CD4-positive, alpha-beta T cell (primary cell): Measurements from ENCODE around the gene FLCN. TPM values are rescaled to one million over a fixed set of nuclear protein-coding genes. Genes with fewer than 3 reads are reported as not detected.

Experiments used
- ATAC-seq: fragments of 200-7000 bp; cut with Tn5 transposase; one replicate; pipeline ENCODE4 v1.10.0; 2022; ENCODE audit warnings: mild to moderate bottlenecking; ENCODE audit not compliant: poor library complexity
- CTCF ChIA-PET: fragments of 350-600 bp; sonication (Branson Sonifier 250); formaldehyde crosslinking; loops from one replicate; lab custom pipeline; 2021; ENCODE audit warnings: antibody characterized with exemption, inconsistent platforms; lab: Charles Lee
- POLR2A ChIA-PET: fragments of 350-600 bp; sonication (Branson Sonifier 250); formaldehyde crosslinking; loops from one replicate; lab custom pipeline; 2021; ENCODE audit warnings: antibody characterized with exemption, inconsistent platforms; lab: Charles Lee
- DNase-seq, 14 experiments: peaks; one replicate each; pipeline ENCODE4 v3.0.0-alpha.2; 2013 to 2020; ENCODE audit warnings: mixed read lengths in 2 of 14
- H3K27ac ChIP-seq, 2 donors: one replicate each; pipeline versions ENCODE4 v1.5.1 to v1.7.0; 2013; ENCODE audit warnings: low read length in 2 of 2, low read depth in 1 of 2, mild to moderate bottlenecking in 1 of 2
- H3K27me3 ChIP-seq, 2 experiments: 1 replicate in 1 of 2; 2 replicates in 1 of 2; pipeline versions ENCODE4 v1.6.1 to v1.7.0; 2013; ENCODE audit warnings: low read length in 2 of 2, control low read depth in 1 of 2, mild to moderate bottlenecking in 1 of 2, moderate library complexity in 1 of 2; ENCODE audit not compliant: insufficient read depth in 2 of 2, control insufficient read depth in 1 of 2
- H3K36me3 ChIP-seq: one replicate; pipeline ENCODE4 v1.6.1; 2013; ENCODE audit warnings: low read length, control low read depth; ENCODE audit not compliant: insufficient read depth
- H3K4me1 ChIP-seq: one replicate; pipeline ENCODE4 v1.6.1; 2013; ENCODE audit warnings: low read length, control low read depth; ENCODE audit not compliant: insufficient read depth
- H3K4me3 ChIP-seq: one replicate; pipeline ENCODE4 v1.5.1; 2013; ENCODE audit warnings: mild to moderate bottlenecking, low read length, moderate library complexity
- H3K9me3 ChIP-seq, 2 experiments: 1 replicate in 1 of 2; 2 replicates in 1 of 2; pipeline versions ENCODE4 v1.6.1 to v1.7.0; 2013; ENCODE audit warnings: low read length in 2 of 2, mild to moderate bottlenecking in 2 of 2, control low read depth in 1 of 2, moderate library complexity in 1 of 2; ENCODE audit not compliant: control insufficient read depth in 1 of 2, insufficient read depth in 1 of 2
- H3K27ac Mint-ChIP-seq: one replicate; pipeline ENCODE4 v1.8.0; 2020; ENCODE audit warnings: mixed read lengths
- H3K27me3 Mint-ChIP-seq: one replicate; pipeline ENCODE4 v1.8.0; 2021; ENCODE audit warnings: mixed read lengths
- H3K36me3 Mint-ChIP-seq: one replicate; pipeline ENCODE4 v1.8.0; 2021; ENCODE audit warnings: low read depth, mixed read lengths
- H3K4me1 Mint-ChIP-seq: one replicate; pipeline ENCODE4 v1.8.0; 2021; ENCODE audit warnings: low read depth, mixed read lengths
- H3K4me3 Mint-ChIP-seq: one replicate; pipeline ENCODE4 v1.8.0; 2020; ENCODE audit warnings: mild to moderate bottlenecking, mixed read lengths
- H3K9me3 Mint-ChIP-seq: one replicate; pipeline ENCODE4 v1.8.0; 2020; ENCODE audit warnings: mixed read lengths
- CTCF ChIP-seq: fragments of 200-600 bp; IDR thresholded peaks from one replicate; pipeline ENCODE4 v1.8.0; 2022; ENCODE audit warnings: antibody characterized with exemption, mild to moderate bottlenecking
- intact Hi-C, 2 experiments: fragments of 100-400 bp; cut with DNase I in 1 of 2; cut with micrococcal nuclease in 1 of 2; formaldehyde crosslinking; loops; one replicate each; pipeline versions ENCODE4 v1.15.1 to v1.9.0; 2023 to 2025; cut with DNase I, micrococcal nuclease
- total RNA-seq, 174 experiments: library from RNA in 2 of 174; stranded (reverse) in 2 of 174; gene quantifications; one replicate each; pipeline ENCODE4 v1.2.3 and lab custom pipeline; 2021 to 2026

FLCN gene
- total RNA-seq, 2 experiments from 2014 or later, result 12.1 to 15.9 TPM

- Histone ChIP-seq H3K4me3 (no peak overlapping the region), H3K27me3 (no peaks in the 10 kb centered on the region), H3K9me3 (no peaks in the 10 kb centered on the region), H3K4me1 (peaks cover 10% of the 10 kb centered on the region), H3K36me3 (peaks cover 10% of the 10 kb centered on the region), H3K27ac (no peak overlapping the region)
- Mint-ChIP-seq H3K4me3 (no peak overlapping the region), H3K9me3 (no peaks in the 10 kb centered on the region), H3K27ac (no peak overlapping the region), H3K4me1 (peaks cover 11% of the 10 kb centered on the region), H3K27me3 (no peaks in the 10 kb centered on the region), H3K36me3 (peaks cover 12% of the 10 kb centered on the region)
- intact Hi-C loops, result loop anchor here in 1 of 2 experiments (10.0 kb wide), 1 partner anchor 237 kb away; no protein-coding TSS in a partner anchor
- ATAC-seq, result no peak
- peak in 1 of 14 experiments; percentile 6 for DNase-seq
- CTCF ChIA-PET, result no interaction called here
- no peak for TF ChIP-seq CTCF
- POLR2A ChIA-PET, result no interaction called here
These were observed 4.7 kb upstream of the FLCN start for GRCh38 chr17:17241656-17242055.

DNA sequence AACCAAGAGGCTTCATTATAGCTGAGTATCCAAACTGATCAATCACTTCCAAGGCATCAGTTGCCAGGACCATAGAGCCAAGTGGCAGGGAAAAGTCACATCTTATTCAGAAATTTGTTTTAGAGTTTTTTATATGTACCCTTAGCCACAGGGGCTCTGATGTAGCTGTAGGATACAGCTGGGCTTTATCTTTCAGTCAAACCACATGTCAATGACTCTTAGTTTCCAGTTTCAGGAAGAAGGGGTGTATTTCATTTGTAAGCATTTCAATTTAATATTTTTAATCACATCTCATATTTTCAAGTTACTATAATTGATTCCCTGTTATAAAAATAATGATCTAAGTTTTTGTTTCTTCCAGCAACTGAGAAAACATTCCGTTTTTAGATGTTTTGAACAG, 2.9 kb upstream of the FLCN start:
- CTCF ChIA-PET, result no interaction called here

DNA sequence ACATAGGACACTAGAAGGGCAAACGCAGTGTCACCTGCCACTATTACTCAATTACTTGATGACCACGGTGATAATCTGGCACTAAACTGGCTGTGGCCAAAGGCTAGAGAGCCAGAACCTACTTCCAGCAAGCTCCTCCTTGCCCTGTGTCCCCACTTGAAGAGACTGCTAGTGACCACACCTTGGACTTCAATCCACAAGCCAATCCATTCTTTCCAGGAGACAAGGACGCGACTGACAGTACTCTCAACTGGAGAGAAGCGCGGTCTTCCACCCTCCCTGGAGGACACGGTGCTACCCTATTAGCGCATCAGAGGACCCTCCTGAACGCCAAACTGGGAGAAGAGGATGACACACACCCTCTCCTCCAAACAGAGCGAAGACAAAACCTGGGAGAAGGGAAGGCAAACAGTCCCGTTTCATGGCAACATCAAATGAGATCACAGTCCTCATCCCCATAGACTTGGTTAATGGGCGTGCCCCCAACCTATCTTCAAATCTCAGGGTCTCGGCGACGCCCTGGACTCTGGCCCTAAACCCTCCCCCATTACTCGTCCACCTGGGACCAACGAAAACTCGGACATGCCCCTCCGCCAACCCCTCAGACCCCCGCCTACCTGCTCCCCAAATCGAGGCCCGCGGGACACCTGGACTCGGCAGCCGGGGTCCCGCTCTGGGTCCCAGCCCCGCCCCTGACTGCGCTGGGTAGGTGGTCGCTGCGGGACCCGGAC, 508 bp downstream of the FLCN start:
- Mint-ChIP-seq H3K36me3 (peaks cover 31% of the 10 kb centered on the region), H3K9me3 (no peaks in the 10 kb centered on the region), H3K27ac (peak overlapping the region; percentile 98), H3K4me3 (peak overlapping the region; percentile 96), H3K27me3 (no peaks in the 10 kb centered on the region), H3K4me1 (peaks cover 35% of the 10 kb centered on the region)
- Histone ChIP-seq H3K36me3 (peaks cover 16% of the 10 kb centered on the region), H3K27me3 (no peaks in the 10 kb centered on the region), H3K4me1 (peaks cover 26% of the 10 kb centered on the region), H3K9me3 (no peaks in the 10 kb centered on the region), H3K27ac (peak overlapping the region; percentile 85 to 91), H3K4me3 (peak overlapping the region; percentile 99)
- ATAC-seq, result peak; percentile 3
- ChIA-PET CTCF (interaction anchor here (0.8 to 1.0 kb wide), 2 partner anchors 40 to 94 kb away, joined by 3 read pairs; no protein-coding TSS in a partner anchor), POLR2A (interaction anchor here (0.7 to 2.5 kb wide), 17 partner anchors 11 to 220 kb away, joined by 3 to 14 read pairs (median 4); partner anchors contain the start of genes COPS3 and PLD6)
- intact Hi-C loops, result loop anchor here (1.0 to 5.0 kb wide), 7 partner anchors 30 to 194 kb away; partner anchors contain the start of genes COPS3 (in 2 of the 2), MPRIP (in 1 of the 2), NT5M (in 1 of the 2) and PLD6 (in 1 of the 2)
- DNase-seq, result peak in 3 of 14 experiments; percentile 2 to 32 (median 8)
- no peak for TF ChIP-seq CTCF

More for the DNA sequence above, 2.9 kb upstream of the FLCN start:
- Mint-ChIP-seq H3K36me3 (peaks cover 21% of the 10 kb centered on the region), H3K9me3 (no peaks in the 10 kb centered on the region), H3K27ac (peak overlapping the region; percentile 47), H3K4me3 (peak overlapping the region; percentile 84), H3K4me1 (peaks cover 28% of the 10 kb centered on the region), H3K27me3 (no peaks in the 10 kb centered on the region)
- Histone ChIP-seq H3K4me1 (peaks cover 26% of the 10 kb centered on the region), H3K27me3 (no peaks in the 10 kb centered on the region), H3K27ac (no peak overlapping the region), H3K36me3 (no peaks in the 10 kb centered on the region), H3K9me3 (no peaks in the 10 kb centered on the region), H3K4me3 (no peak overlapping the region)
- POLR2A ChIA-PET, result interaction anchor here (0.6 kb wide), 1 partner anchor 875 kb away, joined by 3 read pairs; no protein-coding TSS in a partner anchor
- no peak for TF ChIP-seq CTCF
- no peak for ATAC-seq
- intact Hi-C loops, result loop anchor here in 1 of 2 experiments (5.0 to 10.0 kb wide), 2 partner anchors 62 to 235 kb away; partner anchors contain the start of gene NT5M
- no peak for DNase-seq
